GM13976 (cell line): ENCODE results near the gene HCN3.
"Not testable (repeated sequence)": the region's sequence is repeated elsewhere in the genome, so short reads cannot be mapped to it uniquely, and the experiment has no call there.

Experiments used
- DNase-seq: peaks from one replicate; pipeline ENCODE4 v3.0.0; 2012; ENCODE audit warnings: low spot score
- CTCF ChIP-seq: IDR thresholded peaks from 2 replicates; pipeline ENCODE4 v1.5.1; 2012; ENCODE audit warnings: borderline replicate concordance, mild to moderate bottlenecking; ENCODE audit not compliant: insufficient read depth; ENCODE audit errors: extremely low read depth, missing control alignments, control extremely low read depth
- in situ Hi-C: fragments of 300-500 bp; cut with MboI; formaldehyde crosslinking; loops from one replicate; pipeline ENCODE4 v1.12.0; 2022; ENCODE audit warnings: low sequenced_read_pairs, mixed read lengths, inconsistent platforms; ENCODE audit not compliant: unreplicated experiment

The HCN3 gene

GRCh38 chr1:155326631-155327037, 49.4 kb downstream of the HCN3 start:
- in situ Hi-C loops: loop anchor here (25.0 kb wide), 1 partner anchor 261 kb away; no protein-coding TSS in a partner anchor
- TF ChIP-seq CTCF: no peak
- DNase-seq: no peak

GRCh38 chr1:155327981-155328380, 50.7 kb downstream of the HCN3 start:
- no peak for DNase-seq
- in situ Hi-C loops: loop anchor here (25.0 kb wide), 1 partner anchor 259 kb away; no protein-coding TSS in a partner anchor
- TF ChIP-seq CTCF: no peak

GRCh38 chr1:155328856-155329255, 51.6 kb downstream of the HCN3 start:
- in situ Hi-C loops: loop anchor here (25.0 kb wide), 1 partner anchor 258 kb away; no protein-coding TSS in a partner anchor
- DNase-seq: not testable (repeated sequence)

GRCh38 chr1:155329980-155330598, 52.8 kb downstream of the HCN3 start:
- no peak for TF ChIP-seq CTCF
- DNase-seq: no peak
- in situ Hi-C loops: loop anchor here (25.0 kb wide), 1 partner anchor 257 kb away; no protein-coding TSS in a partner anchor

- no peak for TF ChIP-seq CTCF
- DNase-seq: no peak
- in situ Hi-C loops: loop anchor here (25.0 kb wide), 1 partner anchor 252 kb away; no protein-coding TSS in a partner anchor
These were observed 57.7 kb downstream of the HCN3 start for GRCh38 chr1:155334962-155335361.
